Measurements from ENCODE around the gene CX3CL1.

GRCh38 chr16:57354311-57354710 lies 18.0 kb upstream of the CX3CL1 start:
- TF ChIP-seq, protein P1, sequence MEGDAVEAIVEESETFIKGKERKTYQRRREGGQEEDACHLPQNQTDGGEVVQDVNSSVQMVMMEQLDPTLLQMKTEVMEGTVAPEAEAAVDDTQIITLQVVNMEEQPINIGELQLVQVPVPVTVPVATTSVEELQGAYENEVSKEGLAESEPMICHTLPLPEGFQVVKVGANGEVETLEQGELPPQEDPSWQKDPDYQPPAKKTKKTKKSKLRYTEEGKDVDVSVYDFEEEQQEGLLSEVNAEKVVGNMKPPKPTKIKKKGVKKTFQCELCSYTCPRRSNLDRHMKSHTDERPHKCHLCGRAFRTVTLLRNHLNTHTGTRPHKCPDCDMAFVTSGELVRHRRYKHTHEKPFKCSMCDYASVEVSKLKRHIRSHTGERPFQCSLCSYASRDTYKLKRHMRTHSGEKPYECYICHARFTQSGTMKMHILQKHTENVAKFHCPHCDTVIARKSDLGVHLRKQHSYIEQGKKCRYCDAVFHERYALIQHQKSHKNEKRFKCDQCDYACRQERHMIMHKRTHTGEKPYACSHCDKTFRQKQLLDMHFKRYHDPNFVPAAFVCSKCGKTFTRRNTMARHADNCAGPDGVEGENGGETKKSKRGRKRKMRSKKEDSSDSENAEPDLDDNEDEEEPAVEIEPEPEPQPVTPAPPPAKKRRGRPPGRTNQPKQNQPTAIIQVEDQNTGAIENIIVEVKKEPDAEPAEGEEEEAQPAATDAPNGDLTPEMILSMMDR (IDR thresholded peaks at IDR 0.05): no peak
- TF ChIP-seq POLR2A (IDR thresholded peaks at IDR 0.05): no peak

Measured in tibial nerve (tissue), 3 donors.